HL-60 (cell line): ENCODE results near the gene CHMP6.

ENCODE experiments used
- CTCF ChIP-seq: IDR thresholded peaks from one replicate; pipeline ENCODE4 v1.5.1; 2011; ENCODE audit warnings: low read length, control low read depth, inconsistent platforms; ENCODE audit not compliant: insufficient read depth
- POLR2AphosphoS5 ChIP-seq: IDR thresholded peaks from 2 replicates; pipeline ENCODE4 v1.6.1; 2012; ENCODE audit warnings: low read depth

GRCh38 chr17:81042606-81043005 lies 51.0 kb downstream of the CHMP6 start:
- TF ChIP-seq POLR2AphosphoS5 (no peak), CTCF (no peak)
